SK-N-SH treated with all-trans-retinoic acid at 6 μM for 48 hours (cell line): ENCODE data around the gene ATP2B1.
A peak's percentile ranks its signal among the peaks of the same experiment; 100 is the strongest.

Source experiments
- ATAC-seq: fragments of 200-7000 bp; cut with Tn5 transposase; 3 replicates; pipeline ENCODE4 v1.9.1; 2020; ENCODE audit warnings: mild to moderate bottlenecking, moderate library complexity
- ARNTL ChIP-seq: fragments of 450-650 bp; formaldehyde crosslinking; IDR thresholded peaks from 2 replicates; pipeline ENCODE4 v1.5.0; 2020; ENCODE audit warnings: low read depth, mild to moderate bottlenecking, moderate library complexity, borderline replicate concordance
- BACH2 ChIP-seq: fragments of 250-450 bp; sonication (Bioruptor Pico); IDR thresholded peaks from 2 replicates; pipeline ENCODE4 v1.9.0; 2021; ENCODE audit warnings: mild to moderate bottlenecking, borderline replicate concordance
- CREB5 ChIP-seq: fragments of 250-450 bp; sonication (Bioruptor Pico); IDR thresholded peaks from 2 replicates; pipeline ENCODE4 v1.5.1; 2020; ENCODE audit warnings: low read depth, mild to moderate bottlenecking, moderate library complexity
- CSRNP3 ChIP-seq: fragments of 250-450 bp; sonication (Bioruptor Pico); IDR thresholded peaks from 2 replicates; pipeline ENCODE4 v1.5.1; 2021; ENCODE audit warnings: mild to moderate bottlenecking, moderate library complexity
- ESRRG ChIP-seq: fragments of 250-450 bp; sonication (Bioruptor Pico); IDR thresholded peaks from 2 replicates; pipeline ENCODE4 v1.6.1; 2021; ENCODE audit warnings: mild to moderate bottlenecking
- ISL1 ChIP-seq: fragments of 250-450 bp; sonication (Bioruptor Pico); IDR thresholded peaks from 2 replicates; pipeline ENCODE4 v2.1.2; 2022; ENCODE audit warnings: mild to moderate bottlenecking, moderate library complexity
- POU6F1 ChIP-seq: fragments of 250-450 bp; sonication (Bioruptor Pico); IDR thresholded peaks from 2 replicates; pipeline ENCODE4 v1.8.0; 2021; ENCODE audit warnings: low read depth, mild to moderate bottlenecking, moderate library complexity, borderline replicate concordance
- PPARA ChIP-seq: fragments of 250-450 bp; sonication (Bioruptor Pico); IDR thresholded peaks from 2 replicates; pipeline ENCODE4 v1.5.0; 2020; ENCODE audit warnings: mild to moderate bottlenecking, borderline replicate concordance
- RARB ChIP-seq: fragments of 250-450 bp; sonication (Bioruptor Pico); IDR thresholded peaks from 2 replicates; pipeline ENCODE4 v1.8.0; 2021; ENCODE audit warnings: mild to moderate bottlenecking, moderate library complexity
- TOX ChIP-seq: fragments of 250-450 bp; sonication (Bioruptor Pico); IDR thresholded peaks from 2 replicates; pipeline ENCODE4 v1.8.0; 2021; ENCODE audit warnings: mild to moderate bottlenecking, moderate library complexity, borderline replicate concordance
- TSHZ2 ChIP-seq: fragments of 250-450 bp; sonication (Bioruptor Pico); IDR thresholded peaks from 2 replicates; pipeline ENCODE4 v1.5.0; 2020; ENCODE audit warnings: mild to moderate bottlenecking, moderate library complexity
- ZC3H10 ChIP-seq: fragments of 250-450 bp; sonication (Bioruptor Pico); IDR thresholded peaks from 2 replicates; pipeline ENCODE4 v1.5.1; 2021; ENCODE audit warnings: mild to moderate bottlenecking, moderate library complexity
- ZFP3 ChIP-seq: fragments of 250-450 bp; sonication (Bioruptor Pico); IDR thresholded peaks from 2 replicates; pipeline ENCODE4 v1.5.0; 2020; ENCODE audit warnings: mild to moderate bottlenecking, moderate library complexity
- ZNF565 ChIP-seq: fragments of 450-650 bp; formaldehyde crosslinking; conservative IDR thresholded peaks from 2 replicates; pipeline ENCODE4 v1.5.0; 2020; ENCODE audit warnings: low read depth, mild to moderate bottlenecking, moderate library complexity
- ZNF70 ChIP-seq: fragments of 450-650 bp; formaldehyde crosslinking; IDR thresholded peaks from 2 replicates; pipeline ENCODE4 v1.5.0; 2020; ENCODE audit warnings: mild to moderate bottlenecking, moderate library complexity
- ZNF8 ChIP-seq: fragments of 450-650 bp; formaldehyde crosslinking; IDR thresholded peaks from 2 replicates; pipeline ENCODE4 v1.5.0; 2020; ENCODE audit warnings: mild to moderate bottlenecking, moderate library complexity
- TF ChIP-seq, protein P1 (sequence below): fragments of 250-450 bp; sonication (Bioruptor Pico); IDR thresholded peaks from 2 replicates; pipeline ENCODE4 v1.8.0; 2020; ENCODE audit warnings: mild to moderate bottlenecking, moderate library complexity, borderline replicate concordance

Gene ATP2B1

DNA sequence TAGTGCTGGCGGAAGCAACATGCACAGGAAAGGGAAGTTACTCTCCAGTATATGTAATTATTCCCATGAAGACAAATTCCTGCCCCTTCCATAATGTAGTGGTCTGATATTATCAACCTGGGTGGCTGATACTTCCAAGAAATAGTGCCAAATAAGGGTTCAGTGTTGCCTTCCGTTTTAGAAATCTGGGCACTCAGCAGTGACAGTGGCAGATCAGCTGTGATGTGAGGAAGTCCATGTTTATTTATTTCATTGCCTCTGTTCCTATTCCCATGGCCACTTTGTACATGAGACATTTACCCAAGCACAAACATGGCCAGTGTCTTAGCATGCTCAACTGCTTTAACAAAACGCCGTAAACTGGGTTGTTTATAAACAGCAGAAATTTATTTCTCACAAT is 162.5 kb downstream of the ATP2B1 start:
- TF ChIP-seq ARNTL (CRISPR knock-in tag) (no peak), ZFP3 (CRISPR knock-in tag) (no peak), ZNF565 (no peak), RARB (CRISPR knock-in tag) (no peak), BACH2 (CRISPR knock-in tag) (no peak), ZC3H10 (CRISPR knock-in tag) (no peak), TSHZ2 (CRISPR knock-in tag) (no peak)
- TF ChIP-seq, protein P1, sequence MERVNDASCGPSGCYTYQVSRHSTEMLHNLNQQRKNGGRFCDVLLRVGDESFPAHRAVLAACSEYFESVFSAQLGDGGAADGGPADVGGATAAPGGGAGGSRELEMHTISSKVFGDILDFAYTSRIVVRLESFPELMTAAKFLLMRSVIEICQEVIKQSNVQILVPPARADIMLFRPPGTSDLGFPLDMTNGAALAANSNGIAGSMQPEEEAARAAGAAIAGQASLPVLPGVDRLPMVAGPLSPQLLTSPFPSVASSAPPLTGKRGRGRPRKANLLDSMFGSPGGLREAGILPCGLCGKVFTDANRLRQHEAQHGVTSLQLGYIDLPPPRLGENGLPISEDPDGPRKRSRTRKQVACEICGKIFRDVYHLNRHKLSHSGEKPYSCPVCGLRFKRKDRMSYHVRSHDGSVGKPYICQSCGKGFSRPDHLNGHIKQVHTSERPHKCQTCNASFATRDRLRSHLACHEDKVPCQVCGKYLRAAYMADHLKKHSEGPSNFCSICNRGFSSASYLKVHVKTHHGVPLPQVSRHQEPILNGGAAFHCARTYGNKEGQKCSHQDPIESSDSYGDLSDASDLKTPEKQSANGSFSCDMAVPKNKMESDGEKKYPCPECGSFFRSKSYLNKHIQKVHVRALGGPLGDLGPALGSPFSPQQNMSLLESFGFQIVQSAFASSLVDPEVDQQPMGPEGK (CRISPR knock-in tag) = no peak
- no peak for ATAC-seq

- no peak for TF ChIP-seq TSHZ2 (CRISPR knock-in tag)
- TF ChIP-seq ZNF70 (CRISPR knock-in tag) = no peak
- no peak for TF ChIP-seq CREB5 (CRISPR knock-in tag)
- no peak for TF ChIP-seq CSRNP3 (CRISPR knock-in tag)
- TF ChIP-seq, protein P1 (CRISPR knock-in tag) = no peak
- no peak for TF ChIP-seq PPARA (CRISPR knock-in tag)
- no peak for TF ChIP-seq RARB (CRISPR knock-in tag)
- TF ChIP-seq ZNF565 = no peak
- TF ChIP-seq ZFP3 (CRISPR knock-in tag) = no peak
- no peak for TF ChIP-seq POU6F1
- no peak for TF ChIP-seq ESRRG (CRISPR knock-in tag)
- TF ChIP-seq ZNF8 (CRISPR knock-in tag) = no peak
- TF ChIP-seq ZC3H10 (CRISPR knock-in tag) = no peak
- TF ChIP-seq TOX = no peak
- no peak for TF ChIP-seq ISL1 (CRISPR knock-in tag)
- TF ChIP-seq, all 23 proteins: peak for 0
- ATAC-seq = peak; percentile 69
These were observed 163.9 kb downstream of the ATP2B1 start for GRCh38 chr12:89544681-89545184.
